Thymus (tissue), 11 donors: Measurements from ENCODE around the gene TRIM74. TPM values are rescaled to one million over a fixed set of nuclear protein-coding genes. Genes with fewer than 3 reads are reported as not detected.
A peak's percentile ranks its signal among the peaks of the same experiment; 100 is the strongest.
"Not testable (repeated sequence)": the region's sequence is repeated elsewhere in the genome, so short reads cannot be mapped to it uniquely, and the experiment has no call there.

Experiments
- DNase-seq, 9 donors: peaks; one replicate each; pipeline ENCODE4 v3.0.0-alpha.2; 2013; ENCODE audit warnings: low spot score in 9 of 9, low read depth in 6 of 9, missing footprints in 1 of 9
- H3K27ac ChIP-seq, 2 donors: one replicate each; pipeline ENCODE4 v1.5.1; 2013; ENCODE audit warnings: control low read depth in 1 of 2, low read depth in 1 of 2, low read length in 1 of 2, mild to moderate bottlenecking in 1 of 2, moderate library complexity in 1 of 2
- H3K27me3 ChIP-seq, 2 donors: one replicate each; pipeline ENCODE4 v1.5.1; 2013; ENCODE audit warnings: low read length in 1 of 2; ENCODE audit not compliant: control insufficient read depth in 2 of 2, insufficient read depth in 1 of 2
- H3K36me3 ChIP-seq, 2 donors: one replicate each; pipeline ENCODE4 v1.5.1; 2013; ENCODE audit warnings: low read length in 1 of 2, mild to moderate bottlenecking in 1 of 2, moderate library complexity in 1 of 2; ENCODE audit not compliant: control insufficient read depth in 2 of 2, insufficient read depth in 2 of 2
- H3K4me1 ChIP-seq, 2 donors: one replicate each; pipeline ENCODE4 v1.5.1; 2013; ENCODE audit warnings: low read length in 2 of 2; ENCODE audit not compliant: control insufficient read depth in 2 of 2, insufficient read depth in 2 of 2
- H3K4me3 ChIP-seq, 2 donors: one replicate each; pipeline ENCODE4 v1.5.1; 2013; ENCODE audit warnings: low read length in 2 of 2, control low read depth in 1 of 2, mild to moderate bottlenecking in 1 of 2
- H3K9me3 ChIP-seq, 2 donors: one replicate each; pipeline ENCODE4 v1.5.1; 2013; ENCODE audit warnings: low read length in 1 of 2, mild to moderate bottlenecking in 1 of 2; ENCODE audit not compliant: control insufficient read depth in 2 of 2, insufficient read depth in 1 of 2
- WGBS: extraction: QIAGEN DNeasy Blood & Tissue Kit; methylation state at CpG from one replicate; pipeline ENCODE4 v1.1.7; 2013; 5-methylcytosine and 5-hydroxymethylcytosine counted together
- polyA plus RNA-seq: library from polyadenylated mRNA; stranded (reverse); fragments of 200-250 nt; gene quantifications from one replicate; pipeline ENCODE4 v1.2.3, GENCODE V29; 2013
- total RNA-seq: library from RNA; stranded (reverse); fragments of 120-200 nt; gene quantifications from one replicate; pipeline ENCODE4 v1.2.4, GENCODE V29; 2013
- donor health status: healthy.

TRIM74 gene
- total and polyA plus RNA-seq, 2 donors: 0.09 to 3.2 TPM

GRCh38 chr7:72961346-72961650 lies 8.0 kb downstream of the TRIM74 start:
- WGBS: no CpG with 5 or more reads among the region's 9 CpGs
- DNase-seq, H3K9me3 ChIP-seq: not testable (repeated sequence)

GRCh38 chr7:72960626-72961345 lies 8.5 kb downstream of the TRIM74 start:
- H3K9me3 ChIP-seq, DNase-seq, H3K36me3 ChIP-seq, H3K4me1 ChIP-seq, H3K27me3 ChIP-seq, H3K4me3 ChIP-seq, H3K27ac ChIP-seq: not testable (repeated sequence)
- WGBS: no CpG with 5 or more reads among the region's 20 CpGs

More at GRCh38 chr7:72961346-72961650, 8.0 kb downstream of the TRIM74 start:
- not testable (repeated sequence) for H3K4me3 ChIP-seq, H3K27me3 ChIP-seq, H3K27ac ChIP-seq, H3K36me3 ChIP-seq, H3K4me1 ChIP-seq

GRCh38 chr7:72960029-72960428 lies 9.2 kb downstream of the TRIM74 start:
- DNase-seq, H3K36me3 ChIP-seq, H3K4me1 ChIP-seq, H3K27ac ChIP-seq, H3K9me3 ChIP-seq, H3K4me3 ChIP-seq, H3K27me3 ChIP-seq: not testable (repeated sequence)
- WGBS: 98% methylated on average over 4 of the region's 18 CpGs

- H3K36me3 ChIP-seq, H3K4me1 ChIP-seq, H3K27me3 ChIP-seq, DNase-seq, H3K27ac ChIP-seq, H3K9me3 ChIP-seq: not testable (repeated sequence)
- 24% methylated on average over 17 of the region's 45 CpGs for WGBS
- H3K4me3 ChIP-seq: peak overlapping the region; percentile 16 to 33
Observed at GRCh38 chr7:72954563-72955198, 14.6 kb downstream of the TRIM74 start.

GRCh38 chr7:72953901-72954562 lies 15.2 kb downstream of the TRIM74 start:
- not testable (repeated sequence) for H3K27me3 ChIP-seq
- H3K4me3 ChIP-seq: peak overlapping the region in 1 of 2 donors; percentile 33

GRCh38 chr7:72950432-72950831 lies 18.8 kb downstream of the TRIM74 start:
- not testable (repeated sequence) for H3K27me3 ChIP-seq, H3K27ac ChIP-seq, H3K9me3 ChIP-seq, H3K4me3 ChIP-seq, DNase-seq, H3K4me1 ChIP-seq
- H3K36me3 ChIP-seq: peaks cover 9 to 13% of the 10 kb centered on the region in 2 donors
- no CpG with 5 or more reads among the region's 6 CpGs for WGBS

More at GRCh38 chr7:72953901-72954562, 15.2 kb downstream of the TRIM74 start:
- H3K27ac ChIP-seq, H3K9me3 ChIP-seq, H3K36me3 ChIP-seq, DNase-seq, H3K4me1 ChIP-seq: not testable (repeated sequence)
- WGBS: 0% methylated on average over 5 of the region's 43 CpGs

- H3K4me3 ChIP-seq, H3K9me3 ChIP-seq, H3K27me3 ChIP-seq, DNase-seq, H3K4me1 ChIP-seq, H3K27ac ChIP-seq: not testable (repeated sequence)
- 99% methylated on average over 4 of the region's 6 CpGs for WGBS
- peaks cover 9 to 13% of the 10 kb centered on the region in 2 donors for H3K36me3 ChIP-seq
Observed at GRCh38 chr7:72949686-72950085, 19.6 kb downstream of the TRIM74 start.

- WGBS: 98% methylated on average over 9 of the region's 9 CpGs
- not testable (repeated sequence) for H3K9me3 ChIP-seq, H3K4me3 ChIP-seq, H3K27me3 ChIP-seq, H3K27ac ChIP-seq, DNase-seq, H3K4me1 ChIP-seq
- H3K36me3 ChIP-seq: peaks cover 9 to 13% of the 10 kb centered on the region in 2 donors
Observed at GRCh38 chr7:72949276-72949675, 20.0 kb downstream of the TRIM74 start.

- not testable (repeated sequence) for H3K9me3 ChIP-seq, DNase-seq, H3K27ac ChIP-seq, H3K4me3 ChIP-seq, H3K4me1 ChIP-seq, H3K27me3 ChIP-seq
- peaks cover 9 to 13% of the 10 kb centered on the region in 2 donors for H3K36me3 ChIP-seq
- WGBS: 96% methylated on average over 18 of the region's 23 CpGs
Observed at GRCh38 chr7:72948714-72949113, 20.6 kb downstream of the TRIM74 start.
